ENCODE data around the gene HLA-DRA. TPM values are rescaled to one million over a fixed set of nuclear protein-coding genes. Genes with fewer than 3 reads are reported as not detected.

The HLA-DRA gene
- total and polyA plus RNA-seq, 2 of the 8 experiments (the other 6 are each of a cell fraction or from before 2014, with no cell fraction given), result 5.0 to 6.2 TPM

GRCh38 chr6:32411566-32412327 lies 27.9 kb upstream of the HLA-DRA start (continued):
- TF ChIP-seq MAFK (IDR thresholded peaks at IDR 0.05; ENCODE audit: low read depth, low read length), result no peak
- no peak for TF ChIP-seq NRF1 (IDR thresholded peaks at IDR 0.05; ENCODE audit: low read depth, low read length)
- no peak for TF ChIP-seq SIRT6 (IDR thresholded peaks at IDR 0.05; ENCODE audit: low read length)
- no peak for TF ChIP-seq JUN (IDR thresholded peaks at IDR 0.05; ENCODE audit: low read depth, low read length)
- no peak for TF ChIP-seq CHD1 (IDR thresholded peaks at IDR 0.05; ENCODE audit: low read depth, low read length)

Measured in H1 (cell line).